Hepatocyte (in vitro differentiated cells): ENCODE measurements around the gene SLC1A2.

Experiments
- CTCF ChIP-seq: fragments of 200-600 bp; sonication (generic); IDR thresholded peaks from 2 replicates; pipeline ENCODE4 v1.5.1; 2016; ENCODE audit warnings: antibody characterized with exemption, mild to moderate bottlenecking; ENCODE audit not compliant: poor library complexity
- EZH2 ChIP-seq: fragments of 200-600 bp; sonication (generic); IDR thresholded peaks from 2 replicates; pipeline ENCODE4 v1.6.1; 2016; ENCODE audit warnings: antibody characterized with exemption, mild to moderate bottlenecking, borderline replicate concordance
- EZH2phosphoT487 ChIP-seq: fragments of 200-600 bp; sonication (generic); IDR thresholded peaks from one replicate; pipeline ENCODE4 v1.6.1; 2018; ENCODE audit warnings: antibody characterized with exemption, mild to moderate bottlenecking, low read depth, moderate library complexity; ENCODE audit not compliant: unreplicated experiment, severe bottlenecking

GRCh38 chr11:35337136-35337913 is 82.0 kb downstream of the SLC1A2 start:
- no peak for TF ChIP-seq CTCF
- no peak for TF ChIP-seq EZH2
- no peak for TF ChIP-seq EZH2phosphoT487
